HG03520 (cell line): ENCODE data around the gene ARHGAP25.

ENCODE experiments used
- ATAC-seq: cut with Tn5 transposase; IDR thresholded peaks from one replicate; pipeline ENCODE4 v1.9.1; 2021; ENCODE audit warnings: mild to moderate bottlenecking, moderate library complexity; ENCODE audit not compliant: unreplicated experiment

The ARHGAP25 gene

GRCh38 chr2:68765739-68766375 lies 31.2 kb downstream of the ARHGAP25 start:
- ATAC-seq: no peak

GRCh38 chr2:68766376-68766845 lies 31.8 kb downstream of the ARHGAP25 start:
- no peak for ATAC-seq

- ATAC-seq: no peak
Measured at GRCh38 chr2:68767031-68767961, 32.7 kb downstream of the ARHGAP25 start.

- ATAC-seq: no peak
Measured at GRCh38 chr2:68767996-68768395, 33.4 kb downstream of the ARHGAP25 start.

- no peak for ATAC-seq
Measured at GRCh38 chr2:68768461-68768860, 33.9 kb downstream of the ARHGAP25 start.

- no peak for ATAC-seq
Measured at GRCh38 chr2:68768951-68769350, 34.3 kb downstream of the ARHGAP25 start.

- no peak for ATAC-seq
Measured at GRCh38 chr2:68769586-68770270, 35.1 kb downstream of the ARHGAP25 start.

GRCh38 chr2:68770271-68771111 lies 35.9 kb downstream of the ARHGAP25 start:
- no peak for ATAC-seq

GRCh38 chr2:68771211-68771751 lies 36.7 kb downstream of the ARHGAP25 start:
- ATAC-seq: no peak

GRCh38 chr2:68772109-68772508 lies 37.5 kb downstream of the ARHGAP25 start:
- ATAC-seq: no peak

GRCh38 chr2:68774569-68775271 lies 40.1 kb downstream of the ARHGAP25 start:
- peak; percentile 90 for ATAC-seq

- ATAC-seq: no peak
Measured at GRCh38 chr2:68775272-68775842, 40.7 kb downstream of the ARHGAP25 start.

GRCh38 chr2:68776124-68776523 lies 41.5 kb downstream of the ARHGAP25 start:
- ATAC-seq: no peak

- no peak for ATAC-seq
Measured at GRCh38 chr2:68779595-68779994, 45.0 kb downstream of the ARHGAP25 start.

- ATAC-seq: no peak
Measured at GRCh38 chr2:68784188-68784587, 49.6 kb downstream of the ARHGAP25 start.

- ATAC-seq: no peak
Measured at GRCh38 chr2:68784915-68785314, 50.3 kb downstream of the ARHGAP25 start.

- ATAC-seq: no peak
Measured at GRCh38 chr2:68787356-68787755, 52.7 kb downstream of the ARHGAP25 start.

- ATAC-seq: peak; percentile 100
Measured at GRCh38 chr2:68789603-68790002, 55.0 kb downstream of the ARHGAP25 start.

GRCh38 chr2:68790600-68790999 lies 56.0 kb downstream of the ARHGAP25 start:
- ATAC-seq: no peak
